Lower lobe of right lung (tissue), 2 donors: ENCODE results near the gene ROBO1. TPM values are rescaled to one million over a fixed set of nuclear protein-coding genes. Genes with fewer than 3 reads are reported as not detected.

Experiments used
- ATAC-seq, 2 donors: fragments of 200-7000 bp; cut with Tn5 transposase; one replicate each; pipeline ENCODE4 v1.9.1; 2020 to 2022; ENCODE audit warnings: mild to moderate bottlenecking in 2 of 2, moderate library complexity in 2 of 2
- DNase-seq: peaks from one replicate; pipeline ENCODE4 v3.0.0-alpha.2; 2020
- H3K27ac ChIP-seq: fragments of 200-600 bp; one replicate; pipeline ENCODE4 v1.8.0; 2022
- H3K27me3 ChIP-seq: fragments of 200-600 bp; one replicate; pipeline ENCODE4 v1.8.0; 2022; ENCODE audit warnings: low read depth
- H3K36me3 ChIP-seq: fragments of 200-600 bp; one replicate; pipeline ENCODE4 v1.8.0; 2022; ENCODE audit warnings: mild to moderate bottlenecking
- H3K4me1 ChIP-seq: fragments of 200-600 bp; one replicate; pipeline ENCODE4 v1.8.0; 2022
- H3K4me3 ChIP-seq: fragments of 200-600 bp; one replicate; pipeline ENCODE4 v1.8.0; 2022; ENCODE audit warnings: mild to moderate bottlenecking
- H3K9me3 ChIP-seq: fragments of 200-600 bp; one replicate; pipeline ENCODE4 v1.8.0; 2022
- intact Hi-C: fragments of 100-400 bp; cut with DNase I; formaldehyde crosslinking; loops from one replicate; pipeline ENCODE4 v1.11.0; 2022
- total RNA-seq: library from RNA; stranded (reverse); fragmentation: NEBNext Ultra II Directional; extraction: Animal tissue kit (Norgen Biotek cat#: 25700); gene quantifications from one replicate; pipeline ENCODE4 v1.2.1, GENCODE V29; 2021
- TF ChIP-seq, protein P1 (sequence below): fragments of 200-600 bp; IDR thresholded peaks from one replicate; pipeline ENCODE4 v1.8.0; 2022; ENCODE audit warnings: antibody characterized with exemption, mild to moderate bottlenecking
- donor health status: DM: no; HTN: yes; CAD: no; lungs with severe emphysema.

The ROBO1 gene
- total RNA-seq, 1 donor from 2014 or later: 14.8 TPM

- Histone ChIP-seq H3K36me3 (no peaks in the 10 kb centered on the region), H3K27ac (no peak overlapping the region), H3K4me3 (no peak overlapping the region), H3K4me1 (no peaks in the 10 kb centered on the region), H3K27me3 (no peaks in the 10 kb centered on the region), H3K9me3 (no peaks in the 10 kb centered on the region)
- intact Hi-C loops: no loop called here
- no peak for ATAC-seq
- no peak for DNase-seq
- TF ChIP-seq, protein P1, sequence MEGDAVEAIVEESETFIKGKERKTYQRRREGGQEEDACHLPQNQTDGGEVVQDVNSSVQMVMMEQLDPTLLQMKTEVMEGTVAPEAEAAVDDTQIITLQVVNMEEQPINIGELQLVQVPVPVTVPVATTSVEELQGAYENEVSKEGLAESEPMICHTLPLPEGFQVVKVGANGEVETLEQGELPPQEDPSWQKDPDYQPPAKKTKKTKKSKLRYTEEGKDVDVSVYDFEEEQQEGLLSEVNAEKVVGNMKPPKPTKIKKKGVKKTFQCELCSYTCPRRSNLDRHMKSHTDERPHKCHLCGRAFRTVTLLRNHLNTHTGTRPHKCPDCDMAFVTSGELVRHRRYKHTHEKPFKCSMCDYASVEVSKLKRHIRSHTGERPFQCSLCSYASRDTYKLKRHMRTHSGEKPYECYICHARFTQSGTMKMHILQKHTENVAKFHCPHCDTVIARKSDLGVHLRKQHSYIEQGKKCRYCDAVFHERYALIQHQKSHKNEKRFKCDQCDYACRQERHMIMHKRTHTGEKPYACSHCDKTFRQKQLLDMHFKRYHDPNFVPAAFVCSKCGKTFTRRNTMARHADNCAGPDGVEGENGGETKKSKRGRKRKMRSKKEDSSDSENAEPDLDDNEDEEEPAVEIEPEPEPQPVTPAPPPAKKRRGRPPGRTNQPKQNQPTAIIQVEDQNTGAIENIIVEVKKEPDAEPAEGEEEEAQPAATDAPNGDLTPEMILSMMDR: no peak
Measured at GRCh38 chr3:78879295-78879860, 888.4 kb downstream of the ROBO1 start.

DNA sequence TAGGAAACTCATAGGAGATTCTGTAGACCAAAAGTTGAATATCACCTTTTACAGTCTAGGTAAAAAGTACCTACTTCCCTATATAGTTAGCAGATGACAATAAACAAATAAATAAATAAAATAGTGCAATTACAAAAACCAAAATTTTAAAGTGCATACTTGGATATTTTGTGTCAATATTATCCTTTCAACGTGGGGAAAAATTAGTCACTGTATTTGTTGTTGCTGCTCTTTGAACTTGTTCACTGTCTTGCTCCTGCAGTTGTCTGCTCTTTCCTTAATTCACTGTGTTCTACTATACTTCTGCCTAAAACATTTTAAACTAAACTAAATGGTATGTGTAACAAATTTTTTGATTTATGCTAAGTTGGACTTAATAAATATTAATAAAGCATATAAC is 889.0 kb downstream of the ROBO1 start:
- intact Hi-C loops: no loop called here
- TF ChIP-seq, protein P1: no peak

GRCh38 chr3:78878011-78878410 is 889.8 kb downstream of the ROBO1 start:
- ATAC-seq (no peak), DNase-seq (no peak)
- no peaks in the 10 kb centered on the region for H3K36me3 ChIP-seq
- TF ChIP-seq, protein P1: no peak
- no peaks in the 10 kb centered on the region for H3K27me3 ChIP-seq
- intact Hi-C loops: no loop called here
- no peaks in the 10 kb centered on the region for H3K4me1 ChIP-seq
- H3K4me3 ChIP-seq: no peak overlapping the region
- H3K9me3 ChIP-seq: no peaks in the 10 kb centered on the region
- no peak overlapping the region for H3K27ac ChIP-seq

More for the DNA sequence above, 889.0 kb downstream of the ROBO1 start:
- Histone ChIP-seq H3K27ac (no peak overlapping the region), H3K36me3 (no peaks in the 10 kb centered on the region), H3K4me1 (no peaks in the 10 kb centered on the region), H3K9me3 (no peaks in the 10 kb centered on the region), H3K27me3 (no peaks in the 10 kb centered on the region), H3K4me3 (no peak overlapping the region)
- no peak for ATAC-seq
- DNase-seq: no peak

- TF ChIP-seq, protein P1: no peak
- no peak overlapping the region for H3K4me3 ChIP-seq
- intact Hi-C loops: no loop called here
- DNase-seq: no peak
- H3K4me1 ChIP-seq: no peaks in the 10 kb centered on the region
- H3K9me3 ChIP-seq: no peaks in the 10 kb centered on the region
- H3K27ac ChIP-seq: no peak overlapping the region
- H3K27me3 ChIP-seq: no peaks in the 10 kb centered on the region
- no peaks in the 10 kb centered on the region for H3K36me3 ChIP-seq
- no peak for ATAC-seq
Measured at GRCh38 chr3:78875851-78876250, 891.9 kb downstream of the ROBO1 start.

- Histone ChIP-seq H3K27ac (no peak overlapping the region), H3K9me3 (no peaks in the 10 kb centered on the region), H3K4me1 (no peaks in the 10 kb centered on the region), H3K36me3 (no peaks in the 10 kb centered on the region), H3K4me3 (no peak overlapping the region), H3K27me3 (no peaks in the 10 kb centered on the region)
- TF ChIP-seq, protein P1: no peak
- no peak for DNase-seq
- intact Hi-C loops: no loop called here
- no peak for ATAC-seq
Measured at GRCh38 chr3:78875436-78875835, 892.4 kb downstream of the ROBO1 start.
